PC-9 (cell line): Measurements from ENCODE around the gene SGK1. TPM values are rescaled to one million over a fixed set of nuclear protein-coding genes. Genes with fewer than 3 reads are reported as not detected.

Experiments used
- BruUV-seq: library from RNA; stranded (reverse); fragments of 400-500 nt; replicated peaks from 2 replicates; lab custom pipeline; 2021; lab: Mats Ljungman, UMichigan
- CTCF ChIA-PET: fragments of 300-600 bp; sonication (Branson Sonifier 250); formaldehyde crosslinking; loops from one replicate; lab custom pipeline; 2022; ENCODE audit warnings: antibody characterized with exemption; lab: Charles Lee
- POLR2A ChIA-PET: fragments of 300-600 bp; sonication (Branson Sonifier 250); formaldehyde crosslinking; loops from one replicate; lab custom pipeline; 2022; ENCODE audit warnings: antibody characterized with exemption; ENCODE audit not compliant: unreplicated experiment; lab: Charles Lee
- DNase-seq, 2 experiments: peaks; one replicate each; pipeline versions ENCODE4 v3.0.0 to v3.0.0-alpha.2; 2015 to 2022; ENCODE audit warnings: mixed read lengths in 1 of 2
- H2AFZ ChIP-seq: fragments of 200-600 bp; sonication (generic); 2 replicates; pipeline ENCODE4 v1.8.1; 2017; ENCODE audit warnings: antibody characterized with exemption
- H3F3A ChIP-seq: fragments of 200-600 bp; sonication (generic); 2 replicates; pipeline ENCODE4 v1.8.1; 2017; ENCODE audit warnings: antibody characterized with exemption, mild to moderate bottlenecking, low read depth; ENCODE audit not compliant: insufficient read depth
- H3K27ac ChIP-seq: fragments of 200-600 bp; sonication (generic); 2 replicates; pipeline ENCODE4 v1.6.1; 2016; ENCODE audit warnings: mixed run types
- H3K27me3 ChIP-seq: fragments of 200-600 bp; sonication (generic); 2 replicates; pipeline ENCODE4 v1.6.1; 2016; ENCODE audit warnings: low read depth, mixed run types; ENCODE audit not compliant: insufficient read depth
- H3K36me3 ChIP-seq: fragments of 200-600 bp; sonication (generic); 2 replicates; pipeline ENCODE4 v1.6.1; 2016; ENCODE audit warnings: low read depth, mixed run types
- H3K4me1 ChIP-seq: fragments of 200-600 bp; sonication (generic); replicated peaks from 2 replicates; pipeline ENCODE4 v1.6.1; 2016; ENCODE audit warnings: mixed run types; ENCODE audit not compliant: insufficient read depth
- H3K4me2 ChIP-seq: fragments of 200-600 bp; sonication (generic); 2 replicates; pipeline ENCODE4 v1.6.1; 2017; ENCODE audit warnings: mixed run types
- H3K4me3 ChIP-seq: fragments of 200-600 bp; sonication (generic); 2 replicates; pipeline ENCODE4 v1.6.1; 2016; ENCODE audit warnings: mixed run types
- H3K79me2 ChIP-seq: fragments of 200-600 bp; sonication (generic); 2 replicates; pipeline ENCODE4 v1.6.1; 2017; ENCODE audit warnings: low read depth, mixed run types
- H3K9me2 ChIP-seq: fragments of 200-600 bp; sonication (generic); 2 replicates; pipeline ENCODE4 v1.8.1; 2017; ENCODE audit warnings: mild to moderate bottlenecking; ENCODE audit not compliant: insufficient read depth
- H3K9me3 ChIP-seq: fragments of 200-600 bp; sonication (generic); 2 replicates; pipeline ENCODE4 v1.8.1; 2016; ENCODE audit warnings: low read depth; ENCODE audit not compliant: insufficient read depth
- H4K20me1 ChIP-seq: fragments of 200-600 bp; sonication (generic); 2 replicates; pipeline ENCODE4 v1.8.1; 2017; ENCODE audit not compliant: insufficient read depth
- EZH2 ChIP-seq: fragments of 200-600 bp; sonication (generic); IDR thresholded peaks from 2 replicates; pipeline ENCODE4 v1.8.0; 2017; ENCODE audit warnings: antibody characterized with exemption, low read depth
- intact Hi-C: fragments of 100-400 bp; cut with micrococcal nuclease; formaldehyde crosslinking; loops from one replicate; pipeline ENCODE4 v1.10.0; 2022; ENCODE audit not compliant: unreplicated experiment
- total RNA-seq: library from RNA; stranded (reverse); gene quantifications from 2 replicates; pipeline ENCODE4 v1.2.3, GENCODE V29; 2021
- TF ChIP-seq, protein P1 (sequence below): fragments of 200-600 bp; sonication (generic); conservative IDR thresholded peaks from 2 replicates; pipeline ENCODE4 v1.6.1; 2017; ENCODE audit warnings: mixed run types, antibody characterized with exemption, mild to moderate bottlenecking, moderate library complexity

The SGK1 gene
- total RNA-seq, 1 experiment from 2014 or later = 11.3 TPM

DNA sequence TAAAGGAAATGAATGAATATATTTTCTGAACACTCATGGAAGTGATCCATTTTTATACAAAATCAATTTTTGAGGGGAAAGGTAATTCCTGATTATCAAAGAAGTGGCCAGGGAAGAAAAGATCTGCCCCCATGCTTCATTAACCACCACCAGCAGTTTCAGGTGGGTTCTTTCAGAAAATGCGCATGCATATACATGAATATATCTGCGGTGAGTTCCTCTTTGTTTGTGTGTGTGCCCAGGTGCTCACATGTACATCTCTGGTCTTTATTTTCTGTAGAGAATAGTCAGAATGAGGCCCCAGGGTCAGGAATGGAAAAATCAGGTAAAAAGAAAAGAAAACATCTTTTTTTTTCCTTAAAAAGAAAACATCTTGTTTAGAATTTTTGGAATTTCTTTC lies 88.4 kb downstream of the SGK1 start:
- Histone ChIP-seq H3F3A (no peaks in the 10 kb centered on the region), H3K9me2 (no peaks in the 10 kb centered on the region), H3K9me3 (no peaks in the 10 kb centered on the region), H3K36me3 (no peaks in the 10 kb centered on the region), H3K79me2 (no peaks in the 10 kb centered on the region), H3K27ac (no peak overlapping the region), H2AFZ (no peak overlapping the region), H3K4me1 (no peaks in the 10 kb centered on the region), H3K27me3 (no peaks in the 10 kb centered on the region), H3K4me3 (no peak overlapping the region), H3K4me2 (no peak overlapping the region), H4K20me1 (no peaks in the 10 kb centered on the region)
- no TSS peak for BruUV-seq
- DNase-seq = no peak
- intact Hi-C loops = no loop called here
- TF ChIP-seq, protein P1, sequence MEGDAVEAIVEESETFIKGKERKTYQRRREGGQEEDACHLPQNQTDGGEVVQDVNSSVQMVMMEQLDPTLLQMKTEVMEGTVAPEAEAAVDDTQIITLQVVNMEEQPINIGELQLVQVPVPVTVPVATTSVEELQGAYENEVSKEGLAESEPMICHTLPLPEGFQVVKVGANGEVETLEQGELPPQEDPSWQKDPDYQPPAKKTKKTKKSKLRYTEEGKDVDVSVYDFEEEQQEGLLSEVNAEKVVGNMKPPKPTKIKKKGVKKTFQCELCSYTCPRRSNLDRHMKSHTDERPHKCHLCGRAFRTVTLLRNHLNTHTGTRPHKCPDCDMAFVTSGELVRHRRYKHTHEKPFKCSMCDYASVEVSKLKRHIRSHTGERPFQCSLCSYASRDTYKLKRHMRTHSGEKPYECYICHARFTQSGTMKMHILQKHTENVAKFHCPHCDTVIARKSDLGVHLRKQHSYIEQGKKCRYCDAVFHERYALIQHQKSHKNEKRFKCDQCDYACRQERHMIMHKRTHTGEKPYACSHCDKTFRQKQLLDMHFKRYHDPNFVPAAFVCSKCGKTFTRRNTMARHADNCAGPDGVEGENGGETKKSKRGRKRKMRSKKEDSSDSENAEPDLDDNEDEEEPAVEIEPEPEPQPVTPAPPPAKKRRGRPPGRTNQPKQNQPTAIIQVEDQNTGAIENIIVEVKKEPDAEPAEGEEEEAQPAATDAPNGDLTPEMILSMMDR = no peak
- no peak for TF ChIP-seq EZH2
- ChIA-PET POLR2A (no interaction called here), CTCF (no interaction called here)

GRCh38 chr6:134223796-134224420 lies 94.0 kb downstream of the SGK1 start:
- no peak for DNase-seq
- POLR2A ChIA-PET = no interaction called here
- no peaks in the 10 kb centered on the region for H3K79me2 ChIP-seq
- no peak overlapping the region for H3K27ac ChIP-seq
- no peak overlapping the region for H3K4me3 ChIP-seq
- no TSS peak for BruUV-seq
- H4K20me1 ChIP-seq = no peaks in the 10 kb centered on the region
- H2AFZ ChIP-seq = no peak overlapping the region
- no peaks in the 10 kb centered on the region for H3K4me1 ChIP-seq
- H3K36me3 ChIP-seq = no peaks in the 10 kb centered on the region
- no peaks in the 10 kb centered on the region for H3K27me3 ChIP-seq
- H3K4me2 ChIP-seq = no peak overlapping the region
- intact Hi-C loops = no loop called here
- no peaks in the 10 kb centered on the region for H3K9me2 ChIP-seq
- H3F3A ChIP-seq = no peaks in the 10 kb centered on the region
- no peaks in the 10 kb centered on the region for H3K9me3 ChIP-seq
- CTCF ChIA-PET = no interaction called here
- TF ChIP-seq, protein P1 = no peak
- no peak for TF ChIP-seq EZH2

- Histone ChIP-seq H3K4me2 (no peak overlapping the region), H3K4me1 (peaks cover 6% of the 10 kb centered on the region), H3K27ac (no peak overlapping the region), H3K27me3 (no peaks in the 10 kb centered on the region), H3K9me2 (no peaks in the 10 kb centered on the region), H3K79me2 (no peaks in the 10 kb centered on the region), H3K36me3 (no peaks in the 10 kb centered on the region), H4K20me1 (no peaks in the 10 kb centered on the region), H3K4me3 (no peak overlapping the region), H3K9me3 (no peaks in the 10 kb centered on the region), H2AFZ (no peak overlapping the region), H3F3A (peaks cover 6% of the 10 kb centered on the region; the same call in 1 of the 2 replicates)
- intact Hi-C loops = no loop called here
- CTCF ChIA-PET = no interaction called here
- no peak for TF ChIP-seq EZH2
- TF ChIP-seq, protein P1 = no peak
- POLR2A ChIA-PET = no interaction called here
- no TSS peak for BruUV-seq
- no peak for DNase-seq
Measured at GRCh38 chr6:134221250-134221649, 96.7 kb downstream of the SGK1 start.
